Ectodermal cell (in vitro differentiated cells): ENCODE results near the gene PSME4.
"Not testable (repeated sequence)": the region's sequence is repeated elsewhere in the genome, so short reads cannot be mapped to it uniquely, and the experiment has no call there.

Source experiments
- H3K27ac ChIP-seq: 2 replicates; pipeline ENCODE4 v1.7.0; 2013; ENCODE audit warnings: mild to moderate bottlenecking, low read depth, low read length; ENCODE audit not compliant: insufficient read depth, poor library complexity, severe bottlenecking
- H3K27me3 ChIP-seq: 2 replicates; pipeline ENCODE4 v1.7.0; 2013; ENCODE audit warnings: mild to moderate bottlenecking, low read length; ENCODE audit not compliant: insufficient read depth, control insufficient read depth, poor library complexity, severe bottlenecking
- H3K36me3 ChIP-seq: one replicate; pipeline ENCODE4 v1.7.0; 2013; ENCODE audit warnings: low read length; ENCODE audit not compliant: control insufficient read depth, insufficient read depth
- H3K4me1 ChIP-seq: one replicate; pipeline ENCODE4 v1.7.0; 2013; ENCODE audit warnings: low read length; ENCODE audit not compliant: control insufficient read depth, insufficient read depth
- H3K4me3 ChIP-seq: 2 replicates; pipeline ENCODE4 v1.7.0; 2013; ENCODE audit warnings: low read depth, low read length, control low read depth; ENCODE audit not compliant: insufficient read depth
- H3K9me3 ChIP-seq: 2 replicates; pipeline ENCODE4 v1.7.0; 2013; ENCODE audit warnings: mild to moderate bottlenecking, low read length, moderate library complexity; ENCODE audit not compliant: control insufficient read depth
- WGBS, 2 experiments: methylation state at CpG; one replicate each; pipeline ENCODE4 v1.1.7; 2013; ENCODE audit warnings: missing lambda C conversion rate in 2 of 2; 5-methylcytosine and 5-hydroxymethylcytosine counted together

Gene PSME4

DNA sequence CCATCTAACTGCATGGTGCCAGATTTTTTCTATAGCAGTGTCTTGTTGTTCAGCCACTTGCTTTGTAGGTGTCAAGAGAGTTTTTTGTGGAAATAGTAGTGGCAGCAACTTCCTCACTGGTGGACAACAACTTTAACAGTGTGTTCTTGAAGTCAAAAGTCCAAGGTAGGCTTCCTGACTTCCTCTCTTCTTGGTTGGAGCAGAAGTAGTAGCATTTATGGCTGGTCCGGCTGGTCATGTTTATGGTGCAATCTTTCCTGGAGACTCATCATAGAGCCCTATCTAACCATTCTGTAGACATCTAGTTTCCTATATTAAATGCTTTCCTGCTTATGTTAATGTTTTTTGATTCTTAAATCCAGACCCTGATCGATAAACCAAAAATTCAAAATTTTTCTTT, 122.7 kb downstream of the PSME4 start:
- 89 to 97% methylated on average over 1 to 2 of the region's 2 CpGs for WGBS, 2 experiments
- H3K27me3 ChIP-seq: no peaks in the 10 kb centered on the region
- no peaks in the 10 kb centered on the region for H3K36me3 ChIP-seq
- H3K27ac ChIP-seq: no peak overlapping the region
- H3K4me1 ChIP-seq: no peaks in the 10 kb centered on the region
- no peaks in the 10 kb centered on the region for H3K9me3 ChIP-seq
- no peak overlapping the region for H3K4me3 ChIP-seq

DNA sequence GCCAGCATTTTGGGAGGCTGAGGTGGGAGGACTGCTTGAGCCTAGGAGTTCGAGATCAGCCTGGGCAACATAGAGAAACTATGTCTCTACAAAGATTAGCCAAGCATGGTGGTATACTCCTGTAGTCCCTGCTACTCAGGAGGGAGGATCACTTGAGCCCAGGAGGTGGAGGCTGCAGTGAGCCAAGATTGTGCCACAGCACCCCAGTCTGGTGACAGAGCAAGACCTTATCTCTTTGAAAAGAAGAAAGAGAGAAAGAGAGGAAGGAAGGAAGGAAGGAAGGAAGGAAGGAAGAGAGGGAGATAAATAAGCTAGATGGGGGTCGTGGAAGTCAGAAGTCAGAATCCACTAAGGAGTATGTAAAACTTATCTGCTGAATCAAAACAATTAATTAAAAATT, 127.2 kb downstream of the PSME4 start:
- Histone ChIP-seq H3K4me3 (no peak overlapping the region), H3K27me3 (no peaks in the 10 kb centered on the region), H3K27ac (no peak overlapping the region), H3K9me3 (no peaks in the 10 kb centered on the region), H3K4me1 (no peaks in the 10 kb centered on the region), H3K36me3 (no peaks in the 10 kb centered on the region)
- 86 to 88% methylated on average over 2 of the region's 2 CpGs for WGBS, 2 experiments

- 94 to 98% methylated on average over 3 of the region's 3 CpGs for WGBS, 2 experiments
- H3K4me1 ChIP-seq: no peaks in the 10 kb centered on the region
- no peak overlapping the region for H3K27ac ChIP-seq
- no peaks in the 10 kb centered on the region for H3K36me3 ChIP-seq
- H3K4me3 ChIP-seq: no peak overlapping the region
- H3K27me3 ChIP-seq: no peaks in the 10 kb centered on the region
- H3K9me3 ChIP-seq: no peaks in the 10 kb centered on the region
Observed at GRCh38 chr2:53842891-53843290, 127.9 kb downstream of the PSME4 start.

DNA sequence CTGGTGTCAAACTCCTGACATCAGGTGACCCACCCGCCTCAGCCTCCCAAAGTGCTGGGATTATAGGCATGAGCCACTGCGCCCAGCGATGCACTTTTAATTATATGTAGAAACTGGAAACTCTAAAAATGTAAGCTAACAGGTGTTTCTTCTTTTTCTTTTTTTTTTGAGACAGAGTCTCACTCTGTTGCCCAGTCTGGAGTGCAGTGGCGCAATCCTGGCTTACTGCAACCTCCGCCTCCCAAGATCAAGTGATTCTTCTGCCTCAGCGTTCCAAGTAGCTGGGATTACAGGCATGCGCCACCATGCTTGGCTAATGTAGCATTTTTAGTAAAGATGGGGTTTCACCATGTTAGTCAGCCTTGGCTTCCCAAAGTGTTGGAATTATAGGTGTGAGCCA, 129.1 kb downstream of the PSME4 start:
- H3K27me3 ChIP-seq, H3K4me1 ChIP-seq: not testable (repeated sequence)
- 85 to 92% methylated on average over 6 to 7 of the region's 7 CpGs for WGBS, 2 experiments

DNA sequence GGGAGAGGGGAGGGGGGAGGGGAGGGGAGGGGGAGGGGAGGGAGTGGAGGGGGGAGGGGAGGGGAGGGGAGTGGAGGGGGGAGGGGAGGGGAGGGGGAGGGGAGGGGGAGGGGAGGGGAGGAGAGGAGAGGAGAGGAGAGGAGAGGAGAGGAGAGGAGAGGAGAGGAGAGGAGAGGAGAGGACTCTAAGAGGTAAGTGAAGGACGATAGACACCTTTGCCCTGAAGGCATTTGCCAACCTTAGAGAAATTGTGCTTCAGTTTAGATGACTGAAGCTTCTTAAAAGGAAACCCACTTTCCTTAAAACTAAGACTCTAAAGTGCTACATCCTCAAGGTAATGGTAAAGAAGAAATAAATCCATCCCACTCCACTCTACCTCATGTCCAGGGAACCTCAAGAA, 130.2 kb downstream of the PSME4 start:
- H3K36me3 ChIP-seq: no peaks in the 10 kb centered on the region
- H3K27ac ChIP-seq: no peak overlapping the region
- H3K4me1 ChIP-seq: no peaks in the 10 kb centered on the region
- no peaks in the 10 kb centered on the region for H3K9me3 ChIP-seq
- 80 to 100% methylated on average over 1 of the region's 1 CpG for WGBS, 2 experiments
- H3K27me3 ChIP-seq: no peaks in the 10 kb centered on the region
- H3K4me3 ChIP-seq: no peak overlapping the region

More for the DNA sequence above, 129.1 kb downstream of the PSME4 start:
- not testable (repeated sequence) for H3K27ac ChIP-seq, H3K9me3 ChIP-seq, H3K4me3 ChIP-seq, H3K36me3 ChIP-seq

GRCh38 chr2:53829980-53830290, 140.9 kb downstream of the PSME4 start:
- not testable (repeated sequence) for H3K4me3 ChIP-seq, H3K36me3 ChIP-seq, H3K27ac ChIP-seq, H3K4me1 ChIP-seq, H3K9me3 ChIP-seq, H3K27me3 ChIP-seq
- WGBS, 2 experiments: 79 to 86% methylated on average over 4 of the region's 4 CpGs

DNA sequence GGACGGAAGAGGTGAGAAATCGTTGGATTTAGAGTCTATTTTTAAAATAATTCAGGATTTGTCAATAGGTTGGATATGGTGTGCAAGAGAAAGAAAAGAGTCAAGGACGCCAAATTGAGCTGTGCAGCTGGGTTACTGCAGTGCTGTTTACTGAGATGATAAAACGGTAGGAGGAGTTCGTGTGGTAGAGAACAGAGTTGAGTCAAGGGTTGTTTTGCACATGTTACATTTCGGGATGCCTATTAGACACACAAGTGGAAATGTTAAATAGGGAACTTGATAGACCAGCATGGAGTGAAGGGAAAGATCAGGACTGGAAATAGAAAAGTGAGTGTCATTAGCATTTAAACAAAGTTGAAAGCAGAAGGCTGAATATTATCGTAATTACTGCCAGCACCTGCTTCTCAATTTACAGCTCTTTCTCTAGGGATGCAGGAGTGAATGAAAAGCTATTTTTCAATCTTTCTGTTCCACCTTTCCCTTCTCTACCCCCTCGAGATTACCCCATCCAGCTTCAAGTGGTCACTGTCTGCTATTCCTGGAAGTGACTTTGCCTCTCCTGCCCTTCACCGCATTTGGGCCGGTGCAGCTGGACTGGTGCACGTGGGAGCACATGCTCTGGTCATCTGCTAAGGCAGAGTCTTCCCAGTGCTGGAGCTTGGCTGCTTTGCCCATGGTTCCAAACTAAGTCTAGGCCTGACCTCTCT, 141.4 kb downstream of the PSME4 start:
- no peak overlapping the region for H3K27ac ChIP-seq
- no peaks in the 10 kb centered on the region for H3K27me3 ChIP-seq
- H3K4me1 ChIP-seq: peaks cover 7% of the 10 kb centered on the region
- no peak overlapping the region for H3K4me3 ChIP-seq
- H3K36me3 ChIP-seq: no peaks in the 10 kb centered on the region
- H3K9me3 ChIP-seq: no peaks in the 10 kb centered on the region
- 86 to 91% methylated on average over 11 of the region's 11 CpGs for WGBS, 2 experiments

- no peak overlapping the region for H3K4me3 ChIP-seq
- H3K4me1 ChIP-seq: peaks cover 7% of the 10 kb centered on the region
- no peak overlapping the region for H3K27ac ChIP-seq
- H3K9me3 ChIP-seq: no peaks in the 10 kb centered on the region
- H3K27me3 ChIP-seq: no peaks in the 10 kb centered on the region
- WGBS, 2 experiments: 96 to 99% methylated on average over 4 of the region's 4 CpGs
- no peaks in the 10 kb centered on the region for H3K36me3 ChIP-seq
Observed at GRCh38 chr2:53828331-53828730, 142.5 kb downstream of the PSME4 start.

DNA sequence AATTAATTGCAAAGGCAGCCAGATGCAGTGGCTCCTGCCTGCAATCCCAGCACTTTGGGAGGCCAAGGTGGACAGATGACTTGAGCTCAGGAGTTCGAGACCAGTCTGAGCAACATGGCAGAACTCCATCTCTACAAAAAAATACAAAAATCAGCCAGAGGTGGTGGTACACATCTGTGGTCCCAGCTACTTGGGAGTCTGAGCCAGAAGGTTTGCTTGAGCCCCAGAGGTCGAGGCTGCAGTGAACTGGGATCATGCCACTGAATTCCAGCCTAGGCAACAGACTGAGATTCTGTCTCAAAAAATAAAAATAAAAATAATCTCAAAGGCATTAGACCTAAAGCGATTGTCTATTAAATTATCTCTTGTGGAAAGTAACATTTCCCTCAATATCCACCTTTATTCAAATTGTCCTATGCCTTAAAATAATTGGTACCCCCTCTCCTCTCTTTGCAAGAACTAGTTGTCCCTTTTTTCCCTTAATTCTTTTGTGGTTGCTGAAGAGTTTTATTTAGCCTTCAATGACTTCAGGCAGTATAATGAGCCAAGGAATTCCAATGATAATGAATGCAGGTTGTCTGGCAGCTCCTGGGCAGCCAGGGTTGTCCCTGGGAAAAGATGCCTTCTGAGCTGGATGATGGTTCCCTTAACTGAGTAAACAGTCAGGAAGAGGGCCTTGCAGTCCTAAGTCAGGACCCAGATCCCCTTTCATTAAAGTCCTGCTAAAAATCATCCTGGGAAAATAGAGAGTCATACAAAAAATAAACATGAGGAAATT, 143.2 kb downstream of the PSME4 start:
- no peaks in the 10 kb centered on the region for H3K27me3 ChIP-seq
- no peak overlapping the region for H3K4me3 ChIP-seq
- WGBS, 2 experiments: 91 to 98% methylated on average over 3 of the region's 3 CpGs
- H3K36me3 ChIP-seq: no peaks in the 10 kb centered on the region
- no peaks in the 10 kb centered on the region for H3K9me3 ChIP-seq
- peaks cover 7% of the 10 kb centered on the region for H3K4me1 ChIP-seq
- no peak overlapping the region for H3K27ac ChIP-seq

DNA sequence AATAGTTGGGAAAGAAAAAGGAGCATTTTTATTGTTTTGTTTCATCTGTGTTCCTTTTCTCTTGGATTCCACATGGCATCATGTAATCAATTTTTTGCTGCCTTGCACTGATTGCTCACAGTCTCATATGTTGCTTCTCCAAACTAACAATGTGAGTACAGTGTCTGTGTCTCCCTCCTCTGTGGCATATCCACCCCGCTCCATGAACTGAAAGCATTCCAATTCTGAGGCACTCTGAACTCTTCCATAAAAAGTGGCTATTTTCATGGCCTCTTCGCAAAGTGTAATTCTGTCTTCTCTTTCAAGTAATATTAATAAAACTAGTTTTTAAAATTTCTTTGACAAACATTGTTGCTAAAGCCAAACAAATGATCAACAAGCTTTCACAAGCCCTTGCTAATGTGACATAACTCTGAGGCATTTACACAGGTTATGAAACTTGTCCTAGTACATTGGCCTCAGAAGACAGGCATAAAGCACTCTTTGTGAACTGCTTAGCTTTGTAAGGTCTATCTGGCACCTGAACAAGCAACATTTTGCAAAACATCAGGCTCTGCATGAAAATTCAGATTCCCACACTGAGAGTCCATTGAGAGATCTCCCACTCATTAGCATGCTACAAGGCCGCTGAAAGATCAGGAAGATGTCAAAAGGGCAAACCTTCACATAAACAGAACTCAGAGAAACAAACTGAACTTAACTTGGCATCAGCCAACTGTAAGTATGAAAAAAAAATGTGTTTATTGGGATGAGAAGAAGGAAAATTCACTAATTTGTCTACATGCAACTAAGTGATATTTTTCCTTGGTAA, 144.0 kb downstream of the PSME4 start:
- Histone ChIP-seq H3K36me3 (no peaks in the 10 kb centered on the region), H3K9me3 (no peaks in the 10 kb centered on the region), H3K4me1 (peaks cover 7% of the 10 kb centered on the region), H3K27me3 (no peaks in the 10 kb centered on the region), H3K4me3 (no peak overlapping the region), H3K27ac (no peak overlapping the region)
- WGBS, 2 experiments: 80 to 85% methylated on average over 3 of the region's 3 CpGs
